ENCODE data around the gene SORCS3. TPM values are rescaled to one million over a fixed set of nuclear protein-coding genes. Genes with fewer than 3 reads are reported as not detected.

The SORCS3 gene
- total RNA-seq, 2 donors from 2014 or later, result 4.3 TPM; not detected in 1

DNA sequence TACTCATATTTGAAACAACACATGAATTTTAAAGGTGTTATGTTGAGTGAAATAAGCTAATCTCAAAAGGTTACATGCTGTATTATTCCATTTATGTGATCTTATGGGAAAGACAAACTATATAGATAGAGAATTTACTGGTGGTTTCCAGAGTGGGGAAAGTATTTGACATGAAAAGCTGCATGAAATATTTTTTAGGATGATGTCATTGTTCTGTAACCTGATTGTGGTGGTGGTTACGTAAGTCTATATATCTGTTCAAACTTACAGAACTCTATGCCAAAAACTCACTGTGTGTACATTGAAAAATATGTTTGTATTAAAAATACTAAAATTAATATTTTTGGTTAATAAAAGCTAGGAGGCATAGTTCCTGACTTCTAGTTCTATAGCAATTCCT lies 453.0 kb downstream of the SORCS3 start:
- Histone ChIP-seq H3K27me3 (replicated peaks; ENCODE audit: insufficient read depth) (no peaks in the 10 kb centered on the region), H3K27ac (no peak overlapping the region), H3K9me3 (no peaks in the 10 kb centered on the region), H3K4me1 (replicated peaks) (no peaks in the 10 kb centered on the region), H3K36me3 (no peaks in the 10 kb centered on the region), H3K4me3 (no peak overlapping the region)
- TF ChIP-seq, protein P1, sequence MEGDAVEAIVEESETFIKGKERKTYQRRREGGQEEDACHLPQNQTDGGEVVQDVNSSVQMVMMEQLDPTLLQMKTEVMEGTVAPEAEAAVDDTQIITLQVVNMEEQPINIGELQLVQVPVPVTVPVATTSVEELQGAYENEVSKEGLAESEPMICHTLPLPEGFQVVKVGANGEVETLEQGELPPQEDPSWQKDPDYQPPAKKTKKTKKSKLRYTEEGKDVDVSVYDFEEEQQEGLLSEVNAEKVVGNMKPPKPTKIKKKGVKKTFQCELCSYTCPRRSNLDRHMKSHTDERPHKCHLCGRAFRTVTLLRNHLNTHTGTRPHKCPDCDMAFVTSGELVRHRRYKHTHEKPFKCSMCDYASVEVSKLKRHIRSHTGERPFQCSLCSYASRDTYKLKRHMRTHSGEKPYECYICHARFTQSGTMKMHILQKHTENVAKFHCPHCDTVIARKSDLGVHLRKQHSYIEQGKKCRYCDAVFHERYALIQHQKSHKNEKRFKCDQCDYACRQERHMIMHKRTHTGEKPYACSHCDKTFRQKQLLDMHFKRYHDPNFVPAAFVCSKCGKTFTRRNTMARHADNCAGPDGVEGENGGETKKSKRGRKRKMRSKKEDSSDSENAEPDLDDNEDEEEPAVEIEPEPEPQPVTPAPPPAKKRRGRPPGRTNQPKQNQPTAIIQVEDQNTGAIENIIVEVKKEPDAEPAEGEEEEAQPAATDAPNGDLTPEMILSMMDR (IDR thresholded peaks at IDR 0.05), result no peak
- TF ChIP-seq POLR2AphosphoS5 (IDR thresholded peaks at IDR 0.05) (no peak), POLR2A (IDR thresholded peaks at IDR 0.05) (no peak)
- 77% methylated on average over 1 of the region's 1 CpG for WGBS
- DNase-seq (ENCODE audit: low spot score), result no peak
- intact Hi-C loops (cut with DNase I), result no loop called here

DNA sequence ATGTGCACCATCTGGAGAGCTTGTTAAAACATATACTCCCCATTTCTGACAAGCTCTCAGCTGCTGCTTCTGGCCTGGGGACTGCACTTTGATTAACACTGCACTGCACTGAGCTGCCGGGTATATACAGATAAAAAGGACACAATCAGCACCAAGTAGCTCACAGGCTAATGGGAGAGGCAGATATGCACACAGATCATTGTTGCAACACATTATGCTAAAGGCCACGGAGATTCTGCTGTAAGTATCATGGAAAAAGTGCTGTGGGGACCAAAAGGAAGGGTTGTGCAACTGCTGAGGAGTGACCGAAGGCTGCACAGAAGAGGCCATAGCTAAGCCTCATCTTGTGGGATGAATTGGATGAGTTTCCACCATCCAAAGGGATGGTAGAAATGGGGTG lies 455.2 kb downstream of the SORCS3 start:
- no peaks in the 10 kb centered on the region for H3K4me1 ChIP-seq (replicated peaks)
- no peaks in the 10 kb centered on the region for H3K9me3 ChIP-seq
- no peak for TF ChIP-seq POLR2AphosphoS5 (IDR thresholded peaks at IDR 0.05)
- no peaks in the 10 kb centered on the region for H3K36me3 ChIP-seq
- intact Hi-C loops (cut with DNase I), result no loop called here
- 65% methylated on average over 3 of the region's 3 CpGs for WGBS
- H3K27me3 ChIP-seq (replicated peaks; ENCODE audit: insufficient read depth), result no peaks in the 10 kb centered on the region
- H3K4me3 ChIP-seq, result no peak overlapping the region
- no peak for DNase-seq (ENCODE audit: low spot score)
- H3K27ac ChIP-seq, result no peak overlapping the region

DNA sequence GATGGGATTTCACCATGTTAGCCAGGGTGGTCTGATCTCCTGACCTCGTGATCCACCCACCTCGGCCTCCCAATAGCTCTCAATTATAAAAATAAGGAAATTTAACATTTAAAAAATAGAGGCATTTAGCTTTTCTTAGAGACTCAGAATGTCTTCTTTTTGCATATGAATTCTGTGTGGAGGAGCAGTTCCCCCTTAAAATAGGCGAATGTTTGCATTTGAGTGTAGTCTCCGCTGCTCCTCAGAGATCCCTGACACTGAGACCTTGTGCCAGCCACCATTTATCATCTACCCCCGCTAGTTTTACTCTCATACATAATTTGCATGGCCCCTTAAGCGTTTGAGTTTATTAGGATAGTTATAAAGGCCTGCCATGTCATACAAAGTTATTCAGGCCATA lies 461.9 kb downstream of the SORCS3 start:
- TF ChIP-seq POLR2A (IDR thresholded peaks at IDR 0.05), result no peak
- no peak for TF ChIP-seq POLR2AphosphoS5 (IDR thresholded peaks at IDR 0.05)
- TF ChIP-seq, protein P1 (IDR thresholded peaks at IDR 0.05), result no peak
- 54% methylated on average over 6 of the region's 6 CpGs for WGBS
- intact Hi-C loops (cut with DNase I), result no loop called here

DNA sequence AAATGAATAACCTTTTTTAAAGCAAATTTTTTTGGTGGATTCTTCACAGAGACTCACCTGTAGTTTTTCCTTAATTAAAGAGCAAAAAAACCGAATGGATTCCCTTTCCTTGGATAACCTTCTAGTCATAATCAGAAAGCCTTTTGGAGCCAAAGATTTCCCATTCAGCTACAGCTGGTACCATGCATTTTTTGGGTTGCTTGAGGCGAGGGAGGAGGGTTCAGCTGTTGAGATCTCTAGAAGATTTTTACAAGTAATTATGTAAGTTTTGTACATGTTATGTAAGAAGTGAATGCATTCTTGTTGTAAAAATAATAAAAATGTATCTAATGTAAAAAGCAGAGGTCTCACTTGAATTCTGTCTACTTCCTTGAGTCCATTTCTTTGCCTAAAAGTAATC lies 463.2 kb downstream of the SORCS3 start:
- no peak for DNase-seq (ENCODE audit: low spot score)
- intact Hi-C loops (cut with DNase I), result no loop called here
- Histone ChIP-seq H3K27me3 (replicated peaks; ENCODE audit: insufficient read depth) (no peaks in the 10 kb centered on the region), H3K4me3 (no peak overlapping the region), H3K9me3 (no peaks in the 10 kb centered on the region), H3K27ac (no peak overlapping the region), H3K36me3 (no peaks in the 10 kb centered on the region), H3K4me1 (replicated peaks) (no peaks in the 10 kb centered on the region)
- 67% methylated on average over 2 of the region's 2 CpGs for WGBS
- TF ChIP-seq, protein P1 (IDR thresholded peaks at IDR 0.05), result no peak
- TF ChIP-seq POLR2A (IDR thresholded peaks at IDR 0.05) (no peak), POLR2AphosphoS5 (IDR thresholded peaks at IDR 0.05) (no peak)

More for the DNA sequence above, 461.9 kb downstream of the SORCS3 start:
- no peaks in the 10 kb centered on the region for H3K27me3 ChIP-seq (replicated peaks; ENCODE audit: insufficient read depth)
- no peak overlapping the region for H3K4me3 ChIP-seq
- no peaks in the 10 kb centered on the region for H3K4me1 ChIP-seq (replicated peaks)
- H3K9me3 ChIP-seq, result no peaks in the 10 kb centered on the region
- H3K27ac ChIP-seq, result no peak overlapping the region
- no peaks in the 10 kb centered on the region for H3K36me3 ChIP-seq
- no peak for DNase-seq (ENCODE audit: low spot score)

DNA sequence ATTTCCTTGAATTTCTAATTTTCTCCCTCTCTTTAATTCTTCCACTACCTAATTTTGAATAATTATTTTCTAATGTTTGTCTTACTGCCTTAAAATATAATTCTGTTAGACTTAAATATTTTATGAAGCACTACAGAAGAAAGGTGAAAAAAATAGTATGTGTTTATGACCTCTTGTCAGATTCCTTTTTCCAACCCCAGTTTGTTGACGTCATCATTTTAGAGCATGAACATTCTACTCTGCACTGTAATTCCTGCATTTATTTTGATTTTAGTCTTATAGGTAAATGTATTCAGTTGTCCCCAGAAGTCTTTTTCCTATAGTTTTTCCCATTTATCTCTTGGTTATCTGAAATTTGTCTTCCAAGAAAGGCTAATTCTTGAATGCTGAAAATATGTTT lies 468.1 kb downstream of the SORCS3 start:
- H3K9me3 ChIP-seq, result no peaks in the 10 kb centered on the region
- no peaks in the 10 kb centered on the region for H3K4me1 ChIP-seq (replicated peaks)
- intact Hi-C loops (cut with DNase I), result no loop called here
- peaks cover 2% of the 10 kb centered on the region for H3K27me3 ChIP-seq (replicated peaks; ENCODE audit: insufficient read depth)
- no peak overlapping the region for H3K4me3 ChIP-seq
- 79% methylated on average over 1 of the region's 1 CpG for WGBS
- TF ChIP-seq POLR2AphosphoS5 (IDR thresholded peaks at IDR 0.05), result no peak
- no peak for TF ChIP-seq POLR2A (IDR thresholded peaks at IDR 0.05)
- no peaks in the 10 kb centered on the region for H3K36me3 ChIP-seq
- no peak for DNase-seq (ENCODE audit: low spot score)
- no peak overlapping the region for H3K27ac ChIP-seq

DNA sequence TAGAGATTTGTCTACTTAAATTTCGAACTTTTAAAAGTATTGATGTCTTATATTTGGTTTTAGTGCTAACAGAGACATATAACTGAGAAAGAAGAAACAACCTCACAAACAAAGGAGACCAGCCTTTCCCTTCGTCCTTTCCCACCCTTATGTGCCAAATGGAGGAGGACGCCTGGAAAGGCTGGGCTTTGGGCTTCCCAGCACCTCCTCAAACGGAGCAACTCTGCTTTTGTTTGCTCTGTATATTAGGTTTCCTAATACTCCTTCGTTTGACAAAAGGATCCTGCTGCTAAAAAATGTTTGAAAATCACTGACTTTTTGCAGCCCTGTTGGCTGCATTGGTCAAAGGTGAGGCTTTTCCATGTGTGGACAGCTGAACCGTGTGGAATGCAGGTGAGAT lies 471.8 kb downstream of the SORCS3 start:
- intact Hi-C loops (cut with DNase I), result no loop called here
- H3K9me3 ChIP-seq, result no peaks in the 10 kb centered on the region
- H3K27ac ChIP-seq, result no peak overlapping the region
- no peaks in the 10 kb centered on the region for H3K36me3 ChIP-seq
- no peaks in the 10 kb centered on the region for H3K4me1 ChIP-seq (replicated peaks)
- WGBS, result 54% methylated on average over 6 of the region's 6 CpGs
- no peak for DNase-seq (ENCODE audit: low spot score)
- TF ChIP-seq POLR2AphosphoS5 (IDR thresholded peaks at IDR 0.05), result no peak
- no peak for TF ChIP-seq POLR2A (IDR thresholded peaks at IDR 0.05)
- TF ChIP-seq, protein P1 (IDR thresholded peaks at IDR 0.05), result no peak
- no peak overlapping the region for H3K4me3 ChIP-seq
- H3K27me3 ChIP-seq (replicated peaks; ENCODE audit: insufficient read depth), result peaks cover 2% of the 10 kb centered on the region
